SU-DHL-6 (cell line): ENCODE results near the gene HS3ST6.
"Not testable (repeated sequence)": the region's sequence is repeated elsewhere in the genome, so short reads cannot be mapped to it uniquely, and the experiment has no call there.

Source experiments
- H2AFZ ChIP-seq: fragments of 200-600 bp; sonication (generic); 2 replicates; pipeline ENCODE4 v1.6.1; 2014; ENCODE audit warnings: low read depth, mild to moderate bottlenecking, moderate library complexity, mixed read lengths, antibody characterized with exemption, low read length; ENCODE audit not compliant: severe bottlenecking
- H3F3A ChIP-seq: fragments of 200-600 bp; shearing (Covaris generic); 2 replicates; pipeline ENCODE4 v1.6.0; 2016; ENCODE audit warnings: antibody characterized with exemption, mild to moderate bottlenecking; ENCODE audit not compliant: insufficient read depth
- H3K27ac ChIP-seq: fragments of 200-600 bp; sonication (generic); 2 replicates; pipeline ENCODE4 v1.5.1; 2016; ENCODE audit warnings: low read depth, mild to moderate bottlenecking, low read length, moderate library complexity, mixed read lengths
- H3K27me3 ChIP-seq: fragments of 200-600 bp; sonication (generic), shearing (Covaris generic); 2 replicates; pipeline ENCODE4 v1.6.0; 2014; ENCODE audit warnings: mild to moderate bottlenecking, low read length
- H3K36me3 ChIP-seq: fragments of 200-600 bp; sonication (generic); 2 replicates; pipeline ENCODE4 v1.6.1; 2014; ENCODE audit warnings: mild to moderate bottlenecking, low read length, mixed read lengths
- H3K4me2 ChIP-seq: fragments of 300-600, 200-600 bp; shearing (Covaris generic), sonication (generic); 2 replicates; pipeline ENCODE4 v1.6.0; 2014; ENCODE audit warnings: low read length, low read depth, mild to moderate bottlenecking; ENCODE audit not compliant: poor library complexity, severe bottlenecking
- H3K4me3 ChIP-seq: fragments of 200-600 bp; sonication (generic); 2 replicates; pipeline ENCODE4 v1.5.1; 2014; ENCODE audit warnings: antibody characterized with exemption, low read length, mild to moderate bottlenecking, mixed read lengths; ENCODE audit not compliant: insufficient read depth, poor library complexity, severe bottlenecking
- H3K79me2 ChIP-seq: fragments of 200-600 bp; sonication (generic); 2 replicates; pipeline ENCODE4 v1.6.1; 2014; ENCODE audit warnings: mild to moderate bottlenecking, low read length, moderate library complexity; ENCODE audit not compliant: insufficient read depth
- H3K9ac ChIP-seq: fragments of 200-600 bp; sonication (generic); 2 replicates; pipeline ENCODE4 v1.7.0; 2014; ENCODE audit warnings: mild to moderate bottlenecking, low read length
- H3K9me2 ChIP-seq: fragments of 200-600 bp; sonication (generic); replicated peaks from 2 replicates; pipeline ENCODE4 v1.6.1; 2014; ENCODE audit warnings: low read length; ENCODE audit not compliant: insufficient read depth
- H3K9me3 ChIP-seq: fragments of 200-600 bp; sonication (generic); 2 replicates; pipeline ENCODE4 v1.6.1; 2014; ENCODE audit warnings: low read length, mixed read lengths; ENCODE audit not compliant: insufficient read depth
- H4K20me1 ChIP-seq: fragments of 200-600 bp; sonication (generic); 2 replicates; pipeline ENCODE4 v1.6.1; 2014; ENCODE audit warnings: low read depth, mild to moderate bottlenecking, antibody characterized with exemption, low read length, moderate library complexity, mixed read lengths
- EZH2phosphoT487 ChIP-seq: fragments of 200-600 bp; sonication (generic), shearing (Covaris generic); conservative IDR thresholded peaks from 2 replicates; pipeline ENCODE4 v1.6.1; 2018; ENCODE audit warnings: mild to moderate bottlenecking, antibody characterized with exemption, low read length, moderate library complexity, mixed read lengths
- TF ChIP-seq, protein P1 (sequence below): fragments of 200-600 bp; sonication (generic); IDR thresholded peaks from one replicate; pipeline ENCODE4 v1.5.1; 2017; ENCODE audit warnings: antibody characterized with exemption, mild to moderate bottlenecking, low read length, moderate library complexity; ENCODE audit not compliant: insufficient read depth, poor library complexity, severe bottlenecking

The HS3ST6 gene

DNA sequence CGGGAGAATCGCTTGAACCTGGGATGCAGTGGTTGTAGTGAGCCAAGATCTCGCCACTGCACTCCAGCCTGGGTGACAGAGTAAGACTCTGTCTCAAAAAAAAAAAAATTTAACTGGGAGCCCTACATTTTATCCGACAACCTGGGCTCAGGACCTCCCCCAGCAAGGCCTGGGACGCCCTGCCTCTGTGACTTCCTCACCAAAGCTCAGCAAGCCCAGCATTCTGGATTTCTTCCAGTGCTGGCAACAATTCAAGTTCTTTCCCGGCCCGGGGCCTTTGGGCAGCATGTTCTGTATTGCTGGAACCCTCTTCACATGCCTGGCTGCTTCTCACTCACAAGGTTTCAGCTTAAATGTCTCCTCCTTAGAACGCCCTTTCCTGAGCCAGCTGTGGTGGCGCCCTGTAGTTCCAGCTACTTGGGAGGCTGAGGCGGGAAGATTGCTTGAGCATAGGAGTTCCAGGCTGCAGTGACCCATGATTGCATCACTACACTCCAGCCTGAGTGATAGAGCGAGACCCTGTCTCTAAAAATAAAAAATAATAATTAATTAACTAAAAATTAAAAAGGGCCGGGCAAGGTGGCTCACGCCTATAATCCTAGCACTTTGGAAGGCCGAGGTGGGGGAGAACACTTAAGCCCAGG is 30.4 kb downstream of the HS3ST6 start:
- Histone ChIP-seq H3K27me3 (no peaks in the 10 kb centered on the region), H3K9me3 (no peaks in the 10 kb centered on the region), H3F3A (no peaks in the 10 kb centered on the region), H2AFZ (no peak overlapping the region), H3K4me3 (no peak overlapping the region), H3K4me2 (no peak overlapping the region), H3K27ac (no peak overlapping the region), H3K79me2 (no peaks in the 10 kb centered on the region), H3K9me2 (no peaks in the 10 kb centered on the region), H4K20me1 (no peaks in the 10 kb centered on the region), H3K9ac (no peak overlapping the region), H3K36me3 (no peaks in the 10 kb centered on the region)
- TF ChIP-seq, protein P1, sequence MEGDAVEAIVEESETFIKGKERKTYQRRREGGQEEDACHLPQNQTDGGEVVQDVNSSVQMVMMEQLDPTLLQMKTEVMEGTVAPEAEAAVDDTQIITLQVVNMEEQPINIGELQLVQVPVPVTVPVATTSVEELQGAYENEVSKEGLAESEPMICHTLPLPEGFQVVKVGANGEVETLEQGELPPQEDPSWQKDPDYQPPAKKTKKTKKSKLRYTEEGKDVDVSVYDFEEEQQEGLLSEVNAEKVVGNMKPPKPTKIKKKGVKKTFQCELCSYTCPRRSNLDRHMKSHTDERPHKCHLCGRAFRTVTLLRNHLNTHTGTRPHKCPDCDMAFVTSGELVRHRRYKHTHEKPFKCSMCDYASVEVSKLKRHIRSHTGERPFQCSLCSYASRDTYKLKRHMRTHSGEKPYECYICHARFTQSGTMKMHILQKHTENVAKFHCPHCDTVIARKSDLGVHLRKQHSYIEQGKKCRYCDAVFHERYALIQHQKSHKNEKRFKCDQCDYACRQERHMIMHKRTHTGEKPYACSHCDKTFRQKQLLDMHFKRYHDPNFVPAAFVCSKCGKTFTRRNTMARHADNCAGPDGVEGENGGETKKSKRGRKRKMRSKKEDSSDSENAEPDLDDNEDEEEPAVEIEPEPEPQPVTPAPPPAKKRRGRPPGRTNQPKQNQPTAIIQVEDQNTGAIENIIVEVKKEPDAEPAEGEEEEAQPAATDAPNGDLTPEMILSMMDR, result no peak
- TF ChIP-seq EZH2phosphoT487, result no peak

DNA sequence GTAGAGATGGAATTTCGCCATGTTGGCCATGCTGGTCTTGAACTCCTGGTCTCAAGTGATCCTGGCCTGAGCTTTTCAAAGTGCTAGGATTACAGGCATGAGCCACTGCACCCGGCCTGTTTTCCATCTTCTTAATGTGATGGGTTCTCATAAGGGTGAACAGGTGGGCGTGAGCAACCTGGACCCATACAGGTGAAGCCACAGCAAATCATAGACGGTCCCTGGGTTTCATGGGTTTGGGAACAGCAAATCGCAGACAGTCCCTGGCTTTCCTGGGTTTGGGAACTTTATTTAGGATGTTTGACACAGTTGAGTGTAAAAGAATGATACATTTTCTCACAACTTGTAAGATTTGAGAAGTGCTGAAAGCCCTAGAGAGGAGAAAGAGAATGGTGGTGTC is 33.3 kb downstream of the HS3ST6 start:
- Histone ChIP-seq H4K20me1 (no peaks in the 10 kb centered on the region), H3K9ac (no peak overlapping the region), H2AFZ (no peak overlapping the region), H3K27me3 (no peaks in the 10 kb centered on the region), H3K27ac (no peak overlapping the region), H3K4me2 (no peak overlapping the region), H3K9me2 (no peaks in the 10 kb centered on the region), H3K79me2 (no peaks in the 10 kb centered on the region), H3K36me3 (no peaks in the 10 kb centered on the region), H3K4me3 (no peak overlapping the region), H3K9me3 (no peaks in the 10 kb centered on the region), H3F3A (no peaks in the 10 kb centered on the region)
- TF ChIP-seq EZH2phosphoT487, result no peak
- TF ChIP-seq, protein P1, result no peak

DNA sequence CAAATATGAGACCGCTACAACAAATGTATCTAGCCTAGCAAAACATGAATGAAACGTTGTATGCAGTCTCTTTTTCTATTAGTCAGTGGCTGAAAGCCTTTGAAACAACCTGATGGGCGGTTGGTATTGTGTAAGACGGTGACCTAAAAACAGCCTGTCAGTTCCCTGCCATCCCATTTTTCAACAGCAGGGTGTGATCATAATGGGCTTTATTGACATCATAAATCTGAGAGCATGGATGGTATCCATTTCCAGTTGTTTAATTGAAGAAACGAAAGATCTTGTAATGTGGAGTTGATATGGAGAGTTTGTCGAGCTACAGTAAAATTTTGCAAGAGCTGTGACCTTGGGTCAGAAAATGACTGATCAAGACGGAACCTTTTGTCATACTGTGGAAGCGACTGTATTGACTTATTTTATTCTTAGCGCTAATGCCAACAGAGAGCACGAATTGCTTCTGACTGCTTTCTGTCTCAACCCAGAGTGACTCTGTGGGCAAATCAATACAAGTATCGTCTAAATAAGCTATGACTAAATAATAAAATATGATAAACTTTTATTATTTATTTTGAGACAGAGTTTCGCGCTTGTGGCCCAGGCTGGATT is 34.0 kb downstream of the HS3ST6 start:
- Histone ChIP-seq H3F3A (no peaks in the 10 kb centered on the region), H3K9me3 (no peaks in the 10 kb centered on the region), H3K79me2 (no peaks in the 10 kb centered on the region), H3K36me3 (no peaks in the 10 kb centered on the region), H3K4me2 (no peak overlapping the region), H3K27me3 (no peaks in the 10 kb centered on the region), H3K9me2 (no peaks in the 10 kb centered on the region), H4K20me1 (no peaks in the 10 kb centered on the region), H2AFZ (no peak overlapping the region), H3K4me3 (no peak overlapping the region), H3K9ac (no peak overlapping the region), H3K27ac (no peak overlapping the region)
- TF ChIP-seq EZH2phosphoT487, result no peak
- TF ChIP-seq, protein P1, result no peak

DNA sequence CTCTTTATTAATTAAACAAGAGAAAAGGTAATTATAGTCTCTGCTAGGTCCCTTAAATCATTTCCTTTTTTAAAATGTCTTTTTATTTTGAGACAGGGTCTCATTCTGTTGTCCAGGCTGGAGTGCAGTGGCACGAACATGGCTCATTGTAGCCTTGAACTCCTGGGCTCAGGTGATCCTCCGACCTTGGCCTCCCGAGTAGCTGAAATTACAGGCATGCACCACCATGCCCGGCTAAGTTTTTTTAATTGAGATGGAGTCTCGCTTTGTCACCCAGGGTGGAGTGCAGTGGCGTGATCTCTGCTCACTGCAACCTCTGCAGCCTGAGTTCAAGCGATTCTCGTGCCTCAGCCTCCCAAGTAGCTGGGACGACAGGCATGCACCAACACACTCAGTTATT is 37.0 kb downstream of the HS3ST6 start:
- H3K9me3 ChIP-seq, H3K27me3 ChIP-seq, H3F3A ChIP-seq, H3K4me2 ChIP-seq, H3K9me2 ChIP-seq, H3K9ac ChIP-seq, H3K4me3 ChIP-seq, H4K20me1 ChIP-seq, H3K36me3 ChIP-seq, H3K79me2 ChIP-seq, H3K27ac ChIP-seq, H2AFZ ChIP-seq: not testable (repeated sequence)
